IMR-90 (cell line): ENCODE results near the gene KEAP1. TPM values are rescaled to one million over a fixed set of nuclear protein-coding genes. Genes with fewer than 3 reads are reported as not detected.
A peak's percentile ranks its signal among the peaks of the same experiment; 100 is the strongest.

Experiments used
- ATAC-seq: fragments of 200-7000 bp; cut with Tn5 transposase; 2 replicates; pipeline ENCODE4 v1.9.1; 2020; ENCODE audit warnings: low read depth, mild to moderate bottlenecking, moderate library complexity
- BruUV-seq: library from RNA; stranded (reverse); fragments of 400-500 nt; replicated peaks from 2 replicates; lab custom pipeline; 2021; lab: Mats Ljungman, UMichigan
- CTCF ChIA-PET: fragments of 300-600 bp; formaldehyde crosslinking; extraction: SDS; loops from one replicate; lab custom pipeline; 2021; ENCODE audit warnings: antibody characterized with exemption; lab: Yijun Ruan, JAX
- POLR2A ChIA-PET: fragments of 300-600 bp; sonication (Branson Sonifier 250); formaldehyde crosslinking; loops from one replicate; lab custom pipeline; 2022; ENCODE audit warnings: antibody characterized with exemption; ENCODE audit not compliant: unreplicated experiment; lab: Charles Lee
- DNase-seq: peaks from one replicate; pipeline ENCODE4 v3.0.0; 2013
- H2AFZ ChIP-seq: replicated peaks from 2 replicates; pipeline ENCODE3; 2013; ENCODE audit warnings: low read length, mild to moderate bottlenecking; ENCODE audit not compliant: poor library complexity
- H2AK5ac ChIP-seq: 2 replicates; pipeline ENCODE4 v1.6.1; 2013; ENCODE audit warnings: low read depth, low read length, inconsistent platforms
- H2AK9ac ChIP-seq: replicated peaks from 2 replicates; pipeline ENCODE3; 2013; ENCODE audit warnings: mild to moderate bottlenecking, low read depth, low read length, moderate library complexity; ENCODE audit not compliant: poor library complexity
- H2BK120ac ChIP-seq: 2 replicates; pipeline ENCODE4 v1.6.1; 2013; ENCODE audit warnings: low read depth, low read length, inconsistent platforms
- H2BK15ac ChIP-seq: 3 replicates; pipeline ENCODE4 v1.6.1; 2013; ENCODE audit warnings: low read depth, low read length, inconsistent platforms
- H2BK20ac ChIP-seq: 2 replicates; pipeline ENCODE4 v1.6.1; 2013; ENCODE audit warnings: low read depth, mild to moderate bottlenecking, inconsistent platforms, low read length, moderate library complexity
- H2BK5ac ChIP-seq: 2 replicates; pipeline ENCODE4 v1.6.1; 2013; ENCODE audit warnings: mild to moderate bottlenecking, low read depth, low read length, inconsistent platforms; ENCODE audit not compliant: poor library complexity, severe bottlenecking
- H3K14ac ChIP-seq: replicated peaks from 2 replicates; pipeline ENCODE4 v1.6.1; 2013; ENCODE audit warnings: low read depth, low read length, inconsistent platforms
- H3K18ac ChIP-seq: 2 replicates; pipeline ENCODE4 v1.6.1; 2013; ENCODE audit warnings: low read depth, low read length, control low read depth
- H3K23ac ChIP-seq: 2 replicates; pipeline ENCODE4 v1.6.1; 2013; ENCODE audit warnings: low read depth, low read length, inconsistent platforms
- H3K27ac ChIP-seq: 2 replicates; pipeline ENCODE4 v1.5.1; 2013; ENCODE audit warnings: mild to moderate bottlenecking, control low read depth, low read length; ENCODE audit not compliant: insufficient read depth
- H3K27me3 ChIP-seq: 2 replicates; pipeline ENCODE4 v1.6.1; 2013; ENCODE audit warnings: low read length; ENCODE audit not compliant: control insufficient read depth, insufficient read depth
- H3K36me3 ChIP-seq: 2 replicates; pipeline ENCODE4 v1.6.1; 2013; ENCODE audit warnings: low read length, mixed read lengths; ENCODE audit not compliant: control insufficient read depth, insufficient read depth
- H3K4ac ChIP-seq: 2 replicates; pipeline ENCODE4 v1.6.1; 2013; ENCODE audit warnings: low read depth, low read length, inconsistent platforms
- H3K4me1 ChIP-seq: 2 replicates; pipeline ENCODE4 v1.6.1; 2013; ENCODE audit warnings: low read length, mixed read lengths; ENCODE audit not compliant: control insufficient read depth, insufficient read depth
- H3K4me2 ChIP-seq: 2 replicates; pipeline ENCODE4 v1.6.1; 2013; ENCODE audit warnings: low read depth, mild to moderate bottlenecking, control low read depth, low read length, moderate library complexity
- H3K4me3 ChIP-seq: 2 replicates; pipeline ENCODE4 v1.5.1; 2013; ENCODE audit warnings: low read depth, mild to moderate bottlenecking, control low read depth, low read length, moderate library complexity; ENCODE audit not compliant: insufficient read depth
- H3K56ac ChIP-seq: 2 replicates; pipeline ENCODE4 v1.6.1; 2013; ENCODE audit warnings: low read length, inconsistent platforms; ENCODE audit not compliant: insufficient read depth; ENCODE audit errors: extremely low read depth
- H3K79me1 ChIP-seq, 2 experiments: 2 replicates each; pipeline ENCODE4 v1.6.1; 2013; ENCODE audit warnings: low read length in 2 of 2, inconsistent platforms in 1 of 2, low read depth in 1 of 2
- H3K9ac ChIP-seq: 2 replicates; pipeline ENCODE4 v1.6.1; 2013; ENCODE audit warnings: low read depth, low read length, control low read depth
- H3K9me1 ChIP-seq: 2 replicates; pipeline ENCODE4 v1.6.1; 2013; ENCODE audit warnings: low read length, inconsistent platforms; ENCODE audit not compliant: insufficient read depth
- H3K9me3 ChIP-seq: 2 replicates; pipeline ENCODE4 v1.6.1; 2013; ENCODE audit warnings: low read length; ENCODE audit not compliant: control insufficient read depth, insufficient read depth
- H4K20me1 ChIP-seq: 2 replicates; pipeline ENCODE4 v1.6.1; 2013; ENCODE audit warnings: low read length, inconsistent platforms; ENCODE audit not compliant: insufficient read depth
- H4K5ac ChIP-seq: 2 replicates; pipeline ENCODE4 v1.6.1; 2013; ENCODE audit warnings: mild to moderate bottlenecking, low read depth, low read length, control low read depth
- H4K8ac ChIP-seq, 2 experiments: 2 replicates each; pipeline ENCODE4 v1.6.1; 2013; ENCODE audit warnings: low read depth in 2 of 2, low read length in 2 of 2, control low read depth in 1 of 2, inconsistent platforms in 1 of 2
- H4K91ac ChIP-seq: 2 replicates; pipeline ENCODE4 v1.6.1; 2013; ENCODE audit warnings: low read depth, low read length, inconsistent platforms; ENCODE audit not compliant: insufficient read depth
- BHLHE40 ChIP-seq: fragments of 150-350 bp; IDR thresholded peaks from 2 replicates; pipeline ENCODE4 v1.6.1; 2016; ENCODE audit warnings: mild to moderate bottlenecking, low read depth, low read length
- FOS ChIP-seq: fragments of 150-350 bp; IDR thresholded peaks from 2 replicates; pipeline ENCODE4 v1.6.1; 2016; ENCODE audit warnings: low read depth, low read length
- MAFK ChIP-seq: IDR thresholded peaks from 2 replicates; pipeline ENCODE4 v1.6.1; 2012; ENCODE audit warnings: low read depth, low read length, improper control_type of control experiment
- MAZ ChIP-seq: IDR thresholded peaks from 2 replicates; pipeline ENCODE4 v1.6.1; 2012; ENCODE audit warnings: low read depth, mild to moderate bottlenecking, low read length, improper control_type of control experiment, moderate library complexity, borderline replicate concordance
- NFE2L2 ChIP-seq: fragments of 150-350 bp; IDR thresholded peaks from 2 replicates; pipeline ENCODE4 v1.6.1; 2016; ENCODE audit warnings: low read depth, mild to moderate bottlenecking, low read length
- RAD21 ChIP-seq: IDR thresholded peaks from 2 replicates; pipeline ENCODE4 v1.6.1; 2012; ENCODE audit warnings: low read length, improper control_type of control experiment
- USF2 ChIP-seq: fragments of 150-350 bp; IDR thresholded peaks from 2 replicates; pipeline ENCODE4 v1.6.1; 2017; ENCODE audit warnings: mild to moderate bottlenecking, antibody characterized with exemption, low read length, low read depth
- WGBS, 2 experiments: methylation state at CpG; one replicate each; pipeline versions ENCODE4 v1.1.5 to v1.1.7; 2013; ENCODE audit warnings: missing lambda C conversion rate in 2 of 2; ENCODE audit not compliant: insufficient read length in 1 of 2; ENCODE audit errors: extremely low coverage in 2 of 2; 5-methylcytosine and 5-hydroxymethylcytosine counted together
- dilution Hi-C: fragments of 300-500 bp; cut with HindIII; formaldehyde crosslinking; loops from one replicate; pipeline ENCODE4 v1.14.3; 2018; ENCODE audit warnings: low sequenced_read_pairs; ENCODE audit not compliant: unreplicated experiment
- in situ Hi-C: fragments of 300-500 bp; cut with MboI; formaldehyde crosslinking; loops from 3 replicates; pipeline ENCODE4 v1.14.3; 2019; ENCODE audit warnings: low sequenced_read_pairs, inconsistent platforms, mixed read lengths
- intact Hi-C: fragments of 100-400 bp; cut with micrococcal nuclease; formaldehyde crosslinking; loops from 2 replicates; pipeline ENCODE4 v1.10.0; 2022
- polyA plus RNA-seq, 3 experiments: library from polyadenylated mRNA; depleted of rRNA; stranded (reverse); fragments of >200 nt; gene quantifications; 2 replicates each; pipeline ENCODE4 v1.2.3, GENCODE V29; 2012; ENCODE audit warnings: low replicate concordance in 1 of 3
- total RNA-seq: library from RNA; depleted of rRNA; stranded (reverse); fragments of >200 nt; gene quantifications from 2 replicates; pipeline ENCODE4 v1.2.3, GENCODE V29; 2012

KEAP1 gene
- total and polyA plus RNA-seq, 2 of the 4 experiments (the other 2 are of a cell fraction), result 63.4 to 81.6 TPM

- dilution Hi-C loops, result no loop called here
- no TSS peak for BruUV-seq
Measured at GRCh38 chr19:10548746-10549276, 45.7 kb upstream of the KEAP1 start.

More at GRCh38 chr19:10548746-10549276, 45.7 kb upstream of the KEAP1 start:
- Histone ChIP-seq H2BK20ac (no peak overlapping the region), H3K4me3 (no peak overlapping the region), H3K4me1 (peaks cover 5% of the 10 kb centered on the region; the same call in 1 of the 2 replicates), H2AK9ac (peak overlapping the region; percentile 66), H3K23ac (no peak overlapping the region), H3K9me3 (no peaks in the 10 kb centered on the region), H2BK15ac (no peak overlapping the region), H2AK5ac (no peak overlapping the region), H3K9ac (no peak overlapping the region), H4K5ac (no peak overlapping the region), H3K4ac (no peak overlapping the region), H4K20me1 (peaks cover 14% of the 10 kb centered on the region), H3K56ac (no peak overlapping the region), H4K91ac (no peak overlapping the region), H3K36me3 (peaks cover 52% of the 10 kb centered on the region), H3K79me1 (peaks cover 20 to 44% of the 10 kb centered on the region in 2 experiments), H2BK120ac (no peak overlapping the region), H3K27ac (no peak overlapping the region), H2BK5ac (no peak overlapping the region), H3K18ac (no peak overlapping the region), H3K9me1 (peaks cover 13% of the 10 kb centered on the region; the same call in 1 of the 2 replicates), H4K8ac (no peak overlapping the region), H3K14ac (no peak overlapping the region), H2AFZ (no peak overlapping the region), H3K27me3 (no peaks in the 10 kb centered on the region), H3K4me2 (no peak overlapping the region)
- DNase-seq (no peak), ATAC-seq (no peak)
- in situ Hi-C loops (no loop called here), intact Hi-C loops (no loop called here)
- ChIA-PET POLR2A (no interaction called here), CTCF (no interaction called here)
- 98% methylated on average over 13 of the region's 18 CpGs; no CpG with 5 or more reads in 1 of the 2 experiments for WGBS, 2 experiments
- TF ChIP-seq NFE2L2 (no peak), FOS (no peak), MAFK (no peak), MAZ (no peak), USF2 (no peak), RAD21 (no peak), BHLHE40 (no peak)
